ENCODE measurements around the gene CCR6.

DNA sequence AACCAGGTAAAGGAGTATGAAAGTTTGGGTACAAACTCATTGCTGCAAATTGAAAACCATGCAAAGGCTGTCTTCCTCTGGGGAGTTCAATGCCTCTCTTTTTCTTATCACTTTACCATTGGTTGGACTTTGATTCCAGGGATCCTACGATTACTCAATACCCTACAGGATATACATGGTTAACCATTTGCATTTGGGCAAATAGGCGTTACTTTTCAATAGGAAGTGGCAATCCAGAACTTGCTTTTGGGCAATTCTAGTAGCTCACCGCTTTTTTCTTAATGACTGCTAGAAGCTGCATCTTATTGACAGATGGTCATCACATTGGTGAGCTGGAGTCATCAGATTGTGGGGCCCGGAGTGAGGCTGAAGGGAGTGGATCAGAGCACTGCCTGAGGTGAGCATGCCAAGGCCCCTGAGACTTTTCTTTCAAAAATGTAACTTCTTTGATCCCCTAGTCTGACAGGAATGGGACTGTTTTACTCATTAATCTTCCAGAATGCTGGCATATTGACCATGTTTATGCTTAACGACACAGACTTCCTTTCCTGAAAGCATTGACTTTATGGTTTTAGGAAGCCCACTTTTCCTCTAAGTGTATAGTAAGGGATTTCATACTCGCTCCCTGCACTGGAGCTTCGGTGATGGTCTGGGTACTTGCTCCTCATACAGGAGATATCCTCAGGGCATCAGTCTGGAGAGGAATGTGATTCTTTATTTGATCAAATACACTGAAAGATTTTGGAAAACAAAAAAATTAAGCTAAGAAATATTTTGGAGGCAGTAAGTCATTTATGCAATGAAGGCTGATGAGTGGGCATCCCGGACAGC, at the start of gene CCR6:
- TF ChIP-seq EZH2phosphoT487 (IDR thresholded peaks at IDR 0.05; ENCODE audit: insufficient read depth, low read depth): no peak
- TF ChIP-seq EZH2 (IDR thresholded peaks at IDR 0.05; ENCODE audit: insufficient read depth, poor library complexity, severe bottlenecking): no peak

Measured in GM23248 (cell line).